ENCODE measurements around the gene ACOT8.

DNA sequence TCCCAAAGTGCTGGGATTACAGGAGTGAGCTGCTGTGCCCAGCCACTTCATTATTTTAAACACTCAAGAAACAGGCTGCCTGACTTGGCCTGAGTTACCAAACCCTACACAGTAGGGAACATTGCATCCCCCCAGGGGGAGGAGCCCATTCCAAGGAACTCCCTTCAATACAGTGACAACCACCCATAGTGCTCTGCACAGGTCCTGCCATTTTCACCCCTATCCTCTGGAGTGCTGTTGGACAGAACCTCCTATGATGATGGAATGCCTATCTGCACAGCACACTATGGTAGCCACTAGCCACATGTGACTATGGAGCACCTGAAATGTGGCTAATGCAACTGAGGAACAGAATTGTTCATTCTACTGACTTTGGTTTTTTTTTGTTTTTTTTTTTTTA, 11.7 kb downstream of the ACOT8 start:
- TF ChIP-seq POLR2A (IDR thresholded peaks at IDR 0.05; ENCODE audit: low read depth, low read length) (no peak), EZH2 (IDR thresholded peaks at IDR 0.05; ENCODE audit: borderline replicate concordance, low read depth, low read length, severe bottlenecking) (no peak), CTCF (IDR thresholded peaks at IDR 0.05; ENCODE audit: extremely low read depth in 1 of 2, insufficient read depth in 1 of 2, low read depth in 1 of 2, low read length in 2 of 2) (no peak), POLR2AphosphoS5 (IDR thresholded peaks at IDR 0.05; ENCODE audit: insufficient read depth, low read depth, low read length) (no peak), MYC (IDR thresholded peaks at IDR 0.05; ENCODE audit: low read depth, low read length) (no peak), MAX (IDR thresholded peaks at IDR 0.05; ENCODE audit: insufficient read depth, insufficient read length) (no peak), FOS (IDR thresholded peaks at IDR 0.05; ENCODE audit: borderline replicate concordance, insufficient read depth, low read length) (no peak), JUN (IDR thresholded peaks at IDR 0.05; ENCODE audit: borderline replicate concordance, insufficient read depth, insufficient read length, low read depth) (no peak)
